ENCODE data around the gene ARHGEF40.

The ARHGEF40 gene

GRCh38 chr14:21048638-21049037, 21.5 kb upstream of the ARHGEF40 start:
- no peak for DNase-seq (ENCODE audit: low read depth)
- H3K4me3 ChIP-seq (ENCODE audit: low read length): no peak overlapping the region
- TF ChIP-seq, protein P1, sequence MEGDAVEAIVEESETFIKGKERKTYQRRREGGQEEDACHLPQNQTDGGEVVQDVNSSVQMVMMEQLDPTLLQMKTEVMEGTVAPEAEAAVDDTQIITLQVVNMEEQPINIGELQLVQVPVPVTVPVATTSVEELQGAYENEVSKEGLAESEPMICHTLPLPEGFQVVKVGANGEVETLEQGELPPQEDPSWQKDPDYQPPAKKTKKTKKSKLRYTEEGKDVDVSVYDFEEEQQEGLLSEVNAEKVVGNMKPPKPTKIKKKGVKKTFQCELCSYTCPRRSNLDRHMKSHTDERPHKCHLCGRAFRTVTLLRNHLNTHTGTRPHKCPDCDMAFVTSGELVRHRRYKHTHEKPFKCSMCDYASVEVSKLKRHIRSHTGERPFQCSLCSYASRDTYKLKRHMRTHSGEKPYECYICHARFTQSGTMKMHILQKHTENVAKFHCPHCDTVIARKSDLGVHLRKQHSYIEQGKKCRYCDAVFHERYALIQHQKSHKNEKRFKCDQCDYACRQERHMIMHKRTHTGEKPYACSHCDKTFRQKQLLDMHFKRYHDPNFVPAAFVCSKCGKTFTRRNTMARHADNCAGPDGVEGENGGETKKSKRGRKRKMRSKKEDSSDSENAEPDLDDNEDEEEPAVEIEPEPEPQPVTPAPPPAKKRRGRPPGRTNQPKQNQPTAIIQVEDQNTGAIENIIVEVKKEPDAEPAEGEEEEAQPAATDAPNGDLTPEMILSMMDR (IDR thresholded peaks at IDR 0.05; ENCODE audit: insufficient read depth, low read depth, low read length, missing control alignments): no peak

DNA sequence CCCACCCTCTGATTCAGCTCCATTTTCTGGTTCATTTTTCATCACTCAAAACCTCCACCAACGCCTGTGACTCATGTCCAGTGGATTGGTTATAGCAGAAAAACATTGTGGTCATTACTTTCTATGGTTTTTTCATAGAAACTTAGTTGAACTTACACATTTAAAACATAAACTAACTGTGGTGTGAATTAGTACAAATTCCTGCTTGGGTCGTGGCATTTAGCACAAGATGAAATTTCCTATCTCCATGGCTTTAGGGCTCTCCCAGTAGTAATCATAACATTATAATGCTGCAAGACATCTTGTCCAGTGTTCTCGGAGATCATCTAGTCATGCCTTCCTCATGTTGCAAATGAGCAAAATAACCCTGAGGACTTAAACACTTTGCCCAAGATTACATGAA, 20.8 kb upstream of the ARHGEF40 start:
- no peak overlapping the region for H3K4me3 ChIP-seq (ENCODE audit: low read length)
- TF ChIP-seq, protein P1 (IDR thresholded peaks at IDR 0.05; ENCODE audit: insufficient read depth, low read depth, low read length, missing control alignments): no peak
- DNase-seq (ENCODE audit: low read depth): no peak

- TF ChIP-seq, protein P1 (IDR thresholded peaks at IDR 0.05; ENCODE audit: insufficient read depth, low read depth, low read length, missing control alignments): no peak
- no peak overlapping the region for H3K4me3 ChIP-seq (ENCODE audit: low read length)
- DNase-seq (ENCODE audit: low read depth): no peak
Measured at GRCh38 chr14:21050597-21050996, 19.5 kb upstream of the ARHGEF40 start.

GRCh38 chr14:21053184-21054122, 16.7 kb upstream of the ARHGEF40 start:
- no peak overlapping the region for H3K4me3 ChIP-seq (ENCODE audit: low read length)
- no peak for DNase-seq (ENCODE audit: low read depth)
- TF ChIP-seq, protein P1 (IDR thresholded peaks at IDR 0.05; ENCODE audit: insufficient read depth, low read depth, low read length, missing control alignments): no peak

- H3K4me3 ChIP-seq (ENCODE audit: low read length): no peak overlapping the region
- TF ChIP-seq, protein P1 (IDR thresholded peaks at IDR 0.05; ENCODE audit: insufficient read depth, low read depth, low read length, missing control alignments): no peak
- no peak for DNase-seq (ENCODE audit: low read depth)
Measured at GRCh38 chr14:21054123-21054767, 15.9 kb upstream of the ARHGEF40 start.

GRCh38 chr14:21054768-21055145, 15.3 kb upstream of the ARHGEF40 start:
- TF ChIP-seq, protein P1 (IDR thresholded peaks at IDR 0.05; ENCODE audit: insufficient read depth, low read depth, low read length, missing control alignments): no peak
- no peak overlapping the region for H3K4me3 ChIP-seq (ENCODE audit: low read length)
- no peak for DNase-seq (ENCODE audit: low read depth)
